ENCODE results near the gene HLCS. TPM values are rescaled to one million over a fixed set of nuclear protein-coding genes. Genes with fewer than 3 reads are reported as not detected.

Gene HLCS
- total and polyA plus RNA-seq, 2 donors from 2014 or later: 4.5 to 29.6 TPM

DNA sequence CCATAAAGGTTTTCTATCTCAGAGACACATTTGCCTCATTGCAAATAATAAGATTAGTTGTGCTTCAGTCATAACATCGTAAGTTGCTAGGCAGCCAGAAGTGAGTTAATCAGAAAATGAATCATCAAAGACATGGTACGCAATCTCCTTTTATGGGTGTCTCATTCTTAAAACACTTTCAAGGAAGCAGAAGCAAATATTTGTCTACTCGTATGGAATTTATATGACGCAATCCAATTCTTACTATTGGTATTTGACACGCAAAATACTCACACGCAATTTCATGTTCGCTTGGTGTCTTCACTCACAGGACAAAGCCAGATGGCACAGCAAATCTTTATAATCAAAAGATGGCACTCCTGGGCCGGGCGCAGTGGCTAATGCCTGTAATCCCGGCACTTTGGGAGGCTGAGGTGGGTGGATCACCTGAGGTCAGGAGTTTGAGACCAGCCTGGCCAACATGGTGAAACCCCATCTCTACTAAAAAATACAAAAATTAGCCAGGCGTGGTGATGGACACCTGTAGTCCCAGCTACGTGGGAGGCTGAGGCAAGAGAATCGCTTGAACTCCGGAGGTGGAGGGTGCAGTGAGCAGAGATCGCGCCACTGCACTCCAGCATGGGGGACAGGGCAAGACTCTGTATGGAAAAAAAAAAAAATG lies 56.4 kb downstream of the HLCS start:
- H3K4me3 ChIP-seq (ENCODE audit: low read length in 3 of 3): no peak overlapping the region
- H3K27me3 ChIP-seq (ENCODE audit: control insufficient read depth, insufficient read depth, low read length): no peaks in the 10 kb centered on the region
- H3K27ac ChIP-seq (ENCODE audit: low read depth in 2 of 2, low read length in 2 of 2): no peak overlapping the region
- no peak for TF ChIP-seq CTCF (IDR thresholded peaks at IDR 0.05; ENCODE audit: borderline replicate concordance, extremely low read depth, insufficient read depth)
- no peak overlapping the region for H3K9ac ChIP-seq (ENCODE audit: low read length in 3 of 3)
- H3K36me3 ChIP-seq (ENCODE audit: control insufficient read depth in 2 of 3, insufficient read depth in 3 of 3, low read length in 3 of 3): no peaks in the 10 kb centered on the region
- intact Hi-C loops (cut with DNase I): no loop called here
- no peak for DNase-seq
- no peaks in the 10 kb centered on the region for H3K9me3 ChIP-seq (ENCODE audit: control insufficient read depth in 2 of 3, insufficient read depth in 1 of 3, low read length in 3 of 3)
- FAIRE-seq: no peak
- H3K4me1 ChIP-seq (ENCODE audit: control insufficient read depth in 2 of 3, insufficient read depth in 2 of 3, low read depth in 1 of 3, low read length in 3 of 3): no peaks in the 10 kb centered on the region

GRCh38 chr21:36909423-36909822 lies 57.0 kb downstream of the HLCS start:
- FAIRE-seq (no peak), DNase-seq (no peak)
- H3K4me1 ChIP-seq (ENCODE audit: control insufficient read depth in 2 of 3, insufficient read depth in 2 of 3, low read depth in 1 of 3, low read length in 3 of 3): no peaks in the 10 kb centered on the region
- intact Hi-C loops (cut with DNase I): no loop called here
- TF ChIP-seq CTCF (IDR thresholded peaks at IDR 0.05; ENCODE audit: borderline replicate concordance, extremely low read depth, insufficient read depth): no peak
- H3K36me3 ChIP-seq (ENCODE audit: control insufficient read depth in 2 of 3, insufficient read depth in 3 of 3, low read length in 3 of 3): no peaks in the 10 kb centered on the region
- H3K4me3 ChIP-seq (ENCODE audit: low read length in 3 of 3): no peak overlapping the region
- H3K9me3 ChIP-seq (ENCODE audit: control insufficient read depth in 2 of 3, insufficient read depth in 1 of 3, low read length in 3 of 3): no peaks in the 10 kb centered on the region
- no peaks in the 10 kb centered on the region for H3K27me3 ChIP-seq (ENCODE audit: control insufficient read depth, insufficient read depth, low read length)
- no peak overlapping the region for H3K9ac ChIP-seq (ENCODE audit: low read length in 3 of 3)
- H3K27ac ChIP-seq (ENCODE audit: low read depth in 2 of 2, low read length in 2 of 2): no peak overlapping the region

GRCh38 chr21:36908260-36908908 lies 58.1 kb downstream of the HLCS start:
- Histone ChIP-seq H3K4me3 (ENCODE audit: low read length in 3 of 3) (no peak overlapping the region), H3K9ac (ENCODE audit: low read length in 3 of 3) (no peak overlapping the region), H3K27me3 (ENCODE audit: control insufficient read depth, insufficient read depth, low read length) (no peaks in the 10 kb centered on the region), H3K9me3 (ENCODE audit: control insufficient read depth in 2 of 3, insufficient read depth in 1 of 3, low read length in 3 of 3) (no peaks in the 10 kb centered on the region), H3K36me3 (ENCODE audit: control insufficient read depth in 2 of 3, insufficient read depth in 3 of 3, low read length in 3 of 3) (no peaks in the 10 kb centered on the region), H3K27ac (ENCODE audit: low read depth in 2 of 2, low read length in 2 of 2) (no peak overlapping the region), H3K4me1 (ENCODE audit: control insufficient read depth in 2 of 3, insufficient read depth in 2 of 3, low read depth in 1 of 3, low read length in 3 of 3) (no peaks in the 10 kb centered on the region)
- FAIRE-seq (no peak), DNase-seq (no peak)
- no peak for TF ChIP-seq CTCF (IDR thresholded peaks at IDR 0.05; ENCODE audit: borderline replicate concordance, extremely low read depth, insufficient read depth)
- intact Hi-C loops (cut with DNase I): no loop called here
